B cell (primary cell): ENCODE results near the gene OXTR. TPM values are rescaled to one million over a fixed set of nuclear protein-coding genes. Genes with fewer than 3 reads are reported as not detected.

Experiments
- ATAC-seq: fragments of 200-7000 bp; cut with Tn5 transposase; one replicate; pipeline ENCODE4 v1.10.0; 2021; ENCODE audit warnings: low read depth, mild to moderate bottlenecking, moderate number of reproducible peaks, moderate library complexity
- CTCF ChIA-PET: fragments of 350-600 bp; sonication (Branson Sonifier 250); formaldehyde crosslinking; loops from one replicate; lab custom pipeline; 2021; ENCODE audit warnings: antibody characterized with exemption, inconsistent platforms; lab: Charles Lee
- POLR2A ChIA-PET: fragments of 350-600 bp; sonication (Branson Sonifier 250); formaldehyde crosslinking; loops from one replicate; lab custom pipeline; 2021; ENCODE audit warnings: antibody characterized with exemption; lab: Charles Lee
- DNase-seq: peaks from one replicate; pipeline ENCODE4 v3.0.0; 2013
- H2AFZ ChIP-seq: 2 replicates; pipeline ENCODE4 v1.6.1; 2012; ENCODE audit warnings: mild to moderate bottlenecking, low read depth, low read length; ENCODE audit not compliant: insufficient read depth, poor library complexity, severe bottlenecking
- H3K27ac ChIP-seq, 2 donors: 1 replicate in 1 of 2; 2 replicates in 1 of 2; pipeline ENCODE4 v1.5.1; 2012 to 2013; ENCODE audit warnings: low read length in 2 of 2, mild to moderate bottlenecking in 2 of 2, moderate library complexity in 1 of 2
- H3K27me3 ChIP-seq, 4 experiments: fragments of 200-600 bp in 1 of 4; sonication (generic) in 1 of 4; replicated peaks in 1 of 4; 1 replicate in 2 of 4; 2 replicates in 2 of 4; pipeline versions ENCODE4 v1.6.1 to v1.7.0; 2013 to 2016; ENCODE audit warnings: low read length in 3 of 4, mild to moderate bottlenecking in 2 of 4, mixed read lengths in 1 of 4, moderate library complexity in 1 of 4; ENCODE audit not compliant: insufficient read depth in 4 of 4, control insufficient read depth in 3 of 4; ENCODE audit errors: control extremely low read depth in 1 of 4
- H3K36me3 ChIP-seq, 2 experiments: replicated peaks in 1 of 2; 1 replicate in 1 of 2; 2 replicates in 1 of 2; pipeline versions ENCODE4 v1.6.1 to v1.7.1; 2013; ENCODE audit warnings: low read length in 1 of 2; ENCODE audit not compliant: insufficient read depth in 2 of 2, control insufficient read depth in 1 of 2; ENCODE audit errors: control extremely low read depth in 1 of 2, extremely low read depth in 1 of 2
- H3K4me1 ChIP-seq, 2 donors: fragments of 200-600 bp in 1 of 2; sonication (generic) in 1 of 2; 1 replicate in 1 of 2; 2 replicates in 1 of 2; pipeline versions ENCODE4 v1.5.1 to v1.6.1; 2013 to 2017; ENCODE audit warnings: low read length in 2 of 2; ENCODE audit not compliant: control insufficient read depth in 2 of 2, insufficient read depth in 2 of 2
- H3K4me2 ChIP-seq: replicated peaks from 2 replicates; pipeline ENCODE3; 2012; ENCODE audit warnings: mild to moderate bottlenecking, low read depth, low read length; ENCODE audit not compliant: poor library complexity, severe bottlenecking
- H3K4me3 ChIP-seq, 5 experiments: fragments of 200-600 bp in 1 of 5; sonication (generic) in 1 of 5; 1 replicate in 3 of 5; 2 replicates in 2 of 5; pipeline versions ENCODE4 v1.5.1 to v1.7.0; 2011 to 2016; ENCODE audit warnings: low read length in 4 of 5, mild to moderate bottlenecking in 4 of 5, low read depth in 2 of 5, control low read depth in 1 of 5, moderate library complexity in 1 of 5; ENCODE audit not compliant: insufficient read depth in 1 of 5; ENCODE audit errors: control extremely low read depth in 1 of 5, extremely low read depth in 1 of 5
- H3K79me2 ChIP-seq: fragments of 200-600 bp; sonication (generic); one replicate; pipeline ENCODE4 v1.6.0; 2016; ENCODE audit warnings: low read length; ENCODE audit not compliant: control insufficient read depth, insufficient read depth
- H3K9ac ChIP-seq: fragments of 200-600 bp; sonication (generic); 2 replicates; pipeline ENCODE4 v1.6.1; 2017; ENCODE audit warnings: mild to moderate bottlenecking, low read length, moderate library complexity
- H3K9me3 ChIP-seq, 3 donors: one replicate each; pipeline versions ENCODE4 v1.6.1 to v1.7.1; 2013; ENCODE audit warnings: low read length in 2 of 3; ENCODE audit not compliant: control insufficient read depth in 2 of 3, insufficient read depth in 1 of 3; ENCODE audit errors: control extremely low read depth in 1 of 3
- H4K20me1 ChIP-seq: 2 replicates; pipeline ENCODE4 v1.6.0; 2012; ENCODE audit warnings: mild to moderate bottlenecking, low read length; ENCODE audit not compliant: insufficient read depth, control insufficient read depth, poor library complexity, severe bottlenecking
- H3K27ac Mint-ChIP-seq: one replicate; pipeline ENCODE4 v1.8.0; 2021; ENCODE audit warnings: mixed read lengths
- H3K27me3 Mint-ChIP-seq: one replicate; pipeline ENCODE4 v1.8.0; 2021; ENCODE audit warnings: mixed read lengths
- H3K4me1 Mint-ChIP-seq: one replicate; pipeline ENCODE4 v1.8.0; 2021; ENCODE audit warnings: mixed read lengths
- H3K4me3 Mint-ChIP-seq: one replicate; pipeline ENCODE4 v1.8.0; 2021; ENCODE audit warnings: mixed read lengths
- H3K9me3 Mint-ChIP-seq: one replicate; pipeline ENCODE4 v1.8.0; 2022; ENCODE audit warnings: mixed read lengths; ENCODE audit not compliant: insufficient read depth
- CTCF ChIP-seq: fragments of 200-600 bp; IDR thresholded peaks from one replicate; pipeline ENCODE4 v1.8.0; 2022; ENCODE audit warnings: antibody characterized with exemption, mild to moderate bottlenecking
- EZH2 ChIP-seq: IDR thresholded peaks from 2 replicates; pipeline ENCODE4 v1.6.1; 2012; ENCODE audit warnings: borderline replicate concordance, low read depth, mild to moderate bottlenecking, moderate library complexity, low read length; ENCODE audit not compliant: insufficient read depth, poor library complexity, severe bottlenecking
- WGBS: methylation state at CpG from one replicate; pipeline ENCODE4 v1.1.5; 2013; ENCODE audit warnings: missing lambda C conversion rate; ENCODE audit not compliant: insufficient coverage; 5-methylcytosine and 5-hydroxymethylcytosine counted together
- intact Hi-C: fragments of 100-400 bp; cut with micrococcal nuclease; formaldehyde crosslinking; loops from one replicate; pipeline ENCODE4 v1.10.0; 2022
- polyA plus RNA-seq: library from polyadenylated mRNA; depleted of rRNA; stranded (reverse); fragments of >200 nt; gene quantifications from 2 replicates; pipeline ENCODE4 v1.2.3, GENCODE V29; 2012
- total RNA-seq, 2 donors: library from RNA; stranded (reverse); fragments of 120-200 nt in 1 of 2; gene quantifications; 1 replicate in 1 of 2; 2 replicates in 1 of 2; pipeline versions ENCODE4 v1.2.3 to v1.2.4, GENCODE V29; 2013 to 2022

Gene OXTR
- total and polyA plus RNA-seq, 2 donors (not counting 1 experiment from before 2014, with no cell fraction given) = 0.13 to 0.17 TPM

GRCh38 chr3:8727605-8728512 is 41.6 kb downstream of the OXTR start:
- no peak for DNase-seq
- Histone ChIP-seq H3K4me1 (no peaks in the 10 kb centered on the region), H3K27me3 (no peaks in the 10 kb centered on the region), H3K9ac (no peak overlapping the region), H2AFZ (no peak overlapping the region), H3K9me3 (peaks cover 0 to 4% (median 0%) of the 10 kb centered on the region in 3 donors), H3K4me2 (no peak overlapping the region), H4K20me1 (no peaks in the 10 kb centered on the region), H3K4me3 (no peak overlapping the region), H3K79me2 (no peaks in the 10 kb centered on the region), H3K36me3 (no peaks in the 10 kb centered on the region), H3K27ac (no peak overlapping the region)
- no peak for ATAC-seq
- CTCF ChIA-PET = no interaction called here
- no peaks in the 10 kb centered on the region for H3K4me1 Mint-ChIP-seq
- H3K4me3 Mint-ChIP-seq = no peak overlapping the region
- intact Hi-C loops = no loop called here
- WGBS = 91% methylated on average over 7 of the region's 9 CpGs
- TF ChIP-seq CTCF (no peak), EZH2 (no peak)
- H3K9me3 Mint-ChIP-seq = no peaks in the 10 kb centered on the region
- POLR2A ChIA-PET = no interaction called here
- H3K27ac Mint-ChIP-seq = no peak overlapping the region
- H3K27me3 Mint-ChIP-seq = peaks cover 9% of the 10 kb centered on the region

- no peaks in the 10 kb centered on the region for H3K27me3 ChIP-seq
- no peak overlapping the region for H3K4me3 Mint-ChIP-seq
- no peaks in the 10 kb centered on the region for H3K9me3 Mint-ChIP-seq
- H3K27ac Mint-ChIP-seq = no peak overlapping the region
- peaks cover 0 to 4% (median 0%) of the 10 kb centered on the region in 3 donors for H3K9me3 ChIP-seq
- TF ChIP-seq CTCF (no peak), EZH2 (no peak)
- ATAC-seq (no peak), DNase-seq (no peak)
- WGBS = 100% methylated on average over 1 of the region's 3 CpGs
- H3K4me3 ChIP-seq = no peak overlapping the region
- no peaks in the 10 kb centered on the region for H3K36me3 ChIP-seq
- H3K27me3 Mint-ChIP-seq = peaks cover 3% of the 10 kb centered on the region
- no peaks in the 10 kb centered on the region for H3K79me2 ChIP-seq
- H3K4me1 Mint-ChIP-seq = no peaks in the 10 kb centered on the region
- ChIA-PET CTCF (interaction anchor here (0.6 kb wide), 1 partner anchor 197 kb away, joined by 4 read pairs; no protein-coding TSS in a partner anchor), POLR2A (no interaction called here)
- intact Hi-C loops = no loop called here
- H3K4me2 ChIP-seq = no peak overlapping the region
- H2AFZ ChIP-seq = no peak overlapping the region
- no peak overlapping the region for H3K9ac ChIP-seq
- H3K27ac ChIP-seq = no peak overlapping the region
- H3K4me1 ChIP-seq = no peaks in the 10 kb centered on the region
- no peaks in the 10 kb centered on the region for H4K20me1 ChIP-seq
These were observed 45.2 kb downstream of the OXTR start for GRCh38 chr3:8724108-8724752.
